ENCODE data around the gene CALR.
"Not testable (repeated sequence)": the region's sequence is repeated elsewhere in the genome, so short reads cannot be mapped to it uniquely, and the experiment has no call there.

CALR gene

DNA sequence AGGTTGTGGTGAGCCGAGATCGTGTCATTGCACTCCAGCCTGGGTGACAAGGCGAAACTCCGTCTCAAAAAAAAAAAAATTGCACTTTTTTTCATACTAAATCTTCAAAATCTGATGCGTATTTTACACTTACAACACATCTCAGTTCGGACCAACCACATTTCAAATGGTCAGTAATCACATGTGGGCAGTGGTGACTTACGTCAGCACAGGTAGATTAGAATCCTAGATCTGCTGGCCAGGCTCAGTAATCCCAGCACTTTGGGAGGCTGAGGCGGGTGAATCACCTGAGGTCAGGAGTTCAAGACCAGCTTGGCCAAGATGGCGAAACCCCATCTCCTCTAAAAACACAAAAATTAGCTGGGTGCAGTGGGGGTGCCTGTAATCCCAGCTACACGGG, 3.3 kb upstream of the CALR start:
- no peak for DNase-seq

DNA sequence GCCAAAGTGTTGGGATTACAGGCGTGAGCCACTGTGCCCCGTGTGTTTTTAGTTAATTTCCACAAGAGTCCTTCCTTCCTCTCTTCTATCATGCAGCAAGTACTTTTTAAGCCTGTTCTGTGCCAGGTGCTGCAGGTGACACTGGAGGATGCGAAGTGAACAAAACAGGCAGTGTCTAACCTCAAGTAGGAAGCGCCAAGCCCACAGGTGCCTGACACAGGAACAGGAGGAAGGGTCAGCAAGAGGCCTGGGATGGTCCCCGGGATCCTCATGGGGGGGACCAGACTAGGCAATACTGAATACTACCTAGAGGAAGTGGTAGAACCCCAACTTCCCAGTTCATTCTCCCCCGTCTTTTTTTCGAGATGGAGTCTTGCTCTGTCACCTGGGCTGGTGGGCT, 1.8 kb upstream of the CALR start:
- DNase-seq: no peak

DNA sequence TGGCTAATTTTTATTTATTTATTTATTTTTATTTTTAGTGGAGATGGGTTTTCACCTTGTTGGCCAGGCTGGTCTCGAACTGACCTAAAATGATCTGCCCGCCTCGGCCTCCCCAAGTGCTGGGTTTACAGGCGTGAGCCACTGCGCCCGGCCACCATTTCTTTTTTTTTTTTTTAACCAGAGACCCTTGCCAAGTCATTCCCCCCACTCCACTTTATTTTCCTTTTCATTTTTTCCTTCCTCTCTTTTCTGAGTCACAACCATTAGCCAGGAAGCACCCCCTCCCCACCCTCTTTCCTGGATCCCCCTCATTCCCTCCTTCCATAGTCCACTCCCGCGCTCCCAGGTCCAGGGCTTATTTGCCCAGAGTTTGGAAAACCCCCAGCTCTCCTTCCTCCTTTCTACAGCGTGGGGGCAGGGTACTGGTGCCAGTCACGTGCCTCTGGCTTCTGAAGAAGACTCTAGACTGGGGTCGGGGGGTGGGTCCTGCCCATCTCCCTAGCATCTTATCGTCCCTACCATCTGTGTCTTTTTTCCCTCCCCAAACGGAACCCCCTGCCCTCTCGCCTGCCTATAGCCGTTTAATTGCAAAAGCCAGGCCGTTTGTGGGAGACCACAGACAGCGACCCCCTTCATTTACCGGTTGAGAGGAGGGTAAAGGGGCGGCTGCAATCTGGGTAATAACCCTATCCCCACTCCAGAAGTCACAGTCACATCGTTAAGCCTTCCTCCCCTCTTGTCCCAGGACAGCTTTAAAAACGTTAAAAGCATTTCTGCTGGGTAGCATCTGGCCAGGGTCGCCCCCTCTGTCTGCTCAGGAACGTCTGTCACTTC, 1.1 kb upstream of the CALR start:
- DNase-seq: no peak

- peak; percentile 32 for DNase-seq
Measured at GRCh38 chr19:12938779-12939601, 581 bp downstream of the CALR start.

DNA sequence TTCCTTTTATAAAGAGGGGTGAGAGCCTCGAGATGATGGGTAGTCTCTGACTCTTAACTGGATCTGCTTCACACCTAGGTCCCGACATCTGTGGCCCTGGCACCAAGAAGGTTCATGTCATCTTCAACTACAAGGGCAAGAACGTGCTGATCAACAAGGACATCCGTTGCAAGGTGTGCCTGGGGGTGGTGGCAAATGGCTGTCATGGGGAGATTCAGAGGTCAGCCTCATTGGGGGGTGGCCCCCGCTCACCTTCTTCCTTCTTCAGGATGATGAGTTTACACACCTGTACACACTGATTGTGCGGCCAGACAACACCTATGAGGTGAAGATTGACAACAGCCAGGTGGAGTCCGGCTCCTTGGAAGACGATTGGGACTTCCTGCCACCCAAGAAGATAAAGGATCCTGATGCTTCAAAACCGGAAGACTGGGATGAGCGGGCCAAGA, 1.6 kb downstream of the CALR start:
- DNase-seq: no peak

- no peak for DNase-seq
Measured at GRCh38 chr19:12940897-12941296, 2.5 kb downstream of the CALR start.

- DNase-seq: no peak
Measured at GRCh38 chr19:12943437-12944044, 5.1 kb downstream of the CALR start.

- no peak for DNase-seq
Measured at GRCh38 chr19:12944104-12944674, 5.8 kb downstream of the CALR start.

DNA sequence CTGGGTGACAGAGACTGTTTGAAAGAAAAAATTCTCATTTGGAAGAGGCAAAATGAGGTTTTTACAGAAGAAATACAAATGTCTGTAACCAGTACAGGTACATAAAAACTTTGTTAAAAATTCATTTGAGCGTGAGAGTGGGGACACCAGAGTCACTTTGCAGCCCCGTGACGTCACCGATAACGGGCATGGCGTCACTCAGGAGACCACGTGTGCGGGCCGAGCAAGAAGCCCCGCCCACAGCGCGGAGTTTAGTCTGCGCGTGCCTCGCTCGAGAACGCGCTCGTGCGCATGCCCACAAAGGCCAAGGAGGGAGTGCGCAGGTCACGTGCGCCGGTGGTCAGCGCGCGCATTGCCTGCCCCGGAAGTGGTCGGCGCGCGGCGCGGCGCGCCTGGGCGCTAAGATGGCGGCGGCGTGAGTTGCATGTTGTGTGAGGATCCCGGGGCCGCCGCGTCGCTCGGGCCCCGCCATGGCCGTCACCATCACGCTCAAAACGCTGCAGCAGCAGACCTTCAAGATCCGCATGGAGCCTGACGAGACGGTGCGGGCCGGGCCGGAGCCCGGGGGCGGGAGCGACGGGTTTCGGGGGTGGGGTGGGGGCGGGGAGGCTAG, 7.2 kb downstream of the CALR start, which contains the start of gene RAD23A:
TSS of gene RAD23A (plus strand) at position 384 of the 613 bp plus-strand sequence. CDS start at position 471, 87 bp downstream.
- DNase-seq: peak; percentile 99

DNA sequence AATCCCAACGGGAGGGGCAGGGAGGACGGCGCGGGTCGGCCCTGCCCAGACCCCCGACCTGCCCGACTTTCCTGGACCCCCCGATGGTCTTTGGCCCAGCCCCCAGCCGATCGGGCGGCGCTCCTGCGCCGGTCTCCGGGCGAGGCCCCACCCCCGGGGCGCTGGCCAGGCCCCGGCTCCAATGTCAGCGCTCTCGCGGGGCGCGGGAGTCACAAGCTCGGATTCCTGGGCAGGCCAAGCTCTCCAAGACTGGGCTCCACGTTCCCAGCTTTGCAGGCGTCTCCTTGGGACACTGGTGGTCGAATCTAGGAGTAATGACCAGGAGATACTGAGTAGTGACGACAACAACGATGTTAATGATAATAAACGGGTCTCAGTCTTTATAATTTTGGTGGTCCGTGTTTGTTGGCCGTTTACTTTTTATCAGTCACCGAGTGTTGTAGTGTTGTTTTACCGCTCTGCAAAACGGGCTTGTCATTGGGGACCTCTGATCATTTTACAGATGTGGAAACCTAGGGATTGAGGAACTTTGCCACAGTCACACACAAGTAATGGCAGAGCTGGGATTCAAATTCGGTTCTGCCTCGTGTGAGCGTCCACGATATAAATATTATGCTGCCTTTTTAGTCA, 7.8 kb downstream of the CALR start:
- peak; percentile 41 for DNase-seq

GRCh38 chr19:12946731-12947496, 8.5 kb downstream of the CALR start:
- no peak for DNase-seq

GRCh38 chr19:12947702-12948611, 9.5 kb downstream of the CALR start:
- no peak for DNase-seq

DNA sequence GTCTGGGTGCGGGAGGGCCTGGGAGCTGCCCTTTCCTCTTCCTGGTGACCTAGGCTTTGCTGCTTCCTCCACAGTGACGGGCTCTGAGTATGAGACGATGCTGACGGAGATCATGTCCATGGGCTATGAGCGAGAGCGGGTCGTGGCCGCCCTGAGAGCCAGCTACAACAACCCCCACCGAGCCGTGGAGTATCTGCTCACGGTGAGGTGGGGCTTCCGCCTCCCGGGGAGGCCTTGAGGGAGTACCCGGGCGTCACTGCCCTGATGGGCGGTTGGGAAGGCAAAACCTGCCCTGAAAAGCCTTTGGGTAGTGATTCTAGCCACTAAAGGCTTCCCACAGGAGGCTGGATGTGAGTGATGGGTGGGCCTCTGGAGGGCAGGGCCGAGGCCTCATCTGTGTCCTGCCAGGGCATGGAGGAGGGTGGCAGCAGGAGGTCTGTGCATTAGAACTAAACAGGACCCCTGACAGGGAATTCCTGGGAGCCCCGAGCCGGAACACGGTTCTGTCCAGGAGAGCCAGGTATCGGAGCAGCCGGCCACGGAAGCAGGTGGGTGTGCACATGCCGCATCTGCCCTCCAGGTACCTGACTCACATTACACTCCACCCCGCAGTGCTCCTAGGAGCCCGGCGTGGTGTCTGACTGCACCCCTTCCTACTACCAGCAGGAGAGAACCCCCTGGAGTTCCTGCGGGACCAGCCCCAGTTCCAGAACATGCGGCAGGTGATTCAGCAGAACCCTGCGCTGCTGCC, 10.4 kb downstream of the CALR start:
- DNase-seq: no peak

DNA sequence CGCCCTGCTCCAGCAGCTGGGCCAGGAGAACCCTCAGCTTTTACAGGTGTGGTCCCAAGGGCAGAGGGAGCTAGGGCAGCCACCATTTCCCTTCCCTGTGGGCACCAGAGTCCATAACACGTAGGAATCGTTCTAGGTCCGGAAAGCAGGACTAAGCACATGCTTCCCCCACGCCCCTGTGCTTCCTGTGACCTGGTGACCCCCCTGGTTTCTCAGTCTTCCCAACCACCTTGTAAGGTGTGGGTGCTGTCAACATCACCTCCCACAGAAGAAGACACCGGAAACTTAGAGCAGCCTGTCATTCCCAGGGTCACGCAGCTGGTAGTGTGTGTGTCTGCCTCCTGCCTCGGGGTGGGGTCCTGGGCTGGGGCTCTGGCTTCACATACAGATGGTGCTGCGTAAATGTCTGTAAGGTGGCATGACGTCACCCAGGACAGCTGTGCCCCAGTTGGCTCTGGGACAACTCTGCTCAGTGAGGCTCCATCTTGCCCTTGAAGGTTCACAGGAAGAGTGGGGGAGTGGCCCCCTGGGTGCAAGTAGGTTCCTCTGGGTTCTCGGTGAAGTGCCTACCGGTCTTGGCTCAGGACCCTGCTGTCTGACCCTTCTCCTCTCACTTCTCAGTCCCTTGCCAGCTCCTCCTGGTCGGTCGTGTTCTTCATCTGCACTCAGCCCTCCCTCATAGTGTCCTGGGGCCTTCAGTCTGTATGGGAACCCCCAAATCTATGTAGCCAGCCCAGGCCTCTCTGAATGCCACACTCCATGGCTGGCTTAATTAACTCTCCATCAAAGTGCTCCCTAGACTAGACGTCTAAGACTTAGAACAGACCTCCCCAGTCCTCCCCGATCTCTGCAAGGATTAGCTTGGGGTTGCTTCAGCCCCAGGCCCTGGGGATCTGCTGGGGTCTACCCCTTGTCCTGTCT, 11.2 kb downstream of the CALR start:
- DNase-seq: no peak

DNA sequence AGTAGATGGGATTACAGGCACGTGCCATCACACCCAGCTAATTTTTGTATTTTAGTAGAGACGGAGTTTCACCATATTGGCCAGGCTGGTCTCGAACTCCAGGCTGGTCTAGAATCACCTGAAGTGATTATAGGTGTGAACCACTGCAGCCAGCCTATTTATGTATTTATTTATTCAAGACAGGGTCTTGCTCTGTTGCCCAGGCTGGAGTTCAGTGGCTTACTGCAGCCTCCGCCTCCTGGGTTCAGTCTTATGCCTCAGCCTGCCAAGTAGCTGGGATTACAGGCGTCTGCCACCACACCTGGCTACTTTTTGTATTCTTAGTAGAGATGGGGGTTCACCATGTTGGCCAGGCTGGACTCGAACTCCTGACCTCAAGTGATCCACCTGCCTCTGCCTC, 13.6 kb downstream of the CALR start:
- not testable (repeated sequence) for DNase-seq

DNA sequence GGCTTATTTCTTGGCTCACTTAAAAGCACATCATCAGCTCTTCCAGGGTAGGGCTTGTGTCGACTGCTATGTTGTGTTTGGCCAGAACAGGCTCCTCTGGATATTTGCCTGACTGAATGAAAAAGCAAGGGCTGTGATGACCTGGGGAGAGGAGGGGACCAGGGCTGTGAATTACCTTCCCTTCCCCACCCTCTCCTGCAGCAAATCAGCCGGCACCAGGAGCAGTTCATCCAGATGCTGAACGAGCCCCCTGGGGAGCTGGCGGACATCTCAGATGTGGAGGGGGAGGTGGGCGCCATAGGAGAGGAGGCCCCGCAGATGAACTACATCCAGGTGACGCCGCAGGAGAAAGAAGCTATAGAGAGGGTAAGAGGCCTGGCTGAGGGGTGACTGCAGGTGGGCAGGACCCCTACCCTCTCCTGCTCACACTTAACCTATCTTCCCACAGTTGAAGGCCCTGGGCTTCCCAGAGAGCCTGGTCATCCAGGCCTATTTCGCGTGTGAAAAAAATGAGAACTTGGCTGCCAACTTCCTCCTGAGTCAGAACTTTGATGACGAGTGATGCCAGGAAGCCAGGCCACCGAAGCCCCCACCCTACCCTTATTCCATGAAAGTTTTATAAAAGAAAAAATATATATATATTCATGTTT, 14.2 kb downstream of the CALR start:
- no peak for DNase-seq

- DNase-seq: no peak
Measured at GRCh38 chr19:12953138-12953798, 14.9 kb downstream of the CALR start.

Data from activated CD4-positive, alpha-beta T cell treated with anti-CD3 and anti-CD28 coated beads, Interleukin-2, amount 50 U/mL, for 1 hour (primary cell).